K562 (cell line): Measurements from ENCODE around the gene ATP5PO. TPM values are rescaled to one million over a fixed set of nuclear protein-coding genes. Genes with fewer than 3 reads are reported as not detected.

ENCODE experiments used
- ATF2 ChIP-seq: sonication (generic); formaldehyde crosslinking; IDR thresholded peaks from 2 replicates; pipeline ENCODE4 v1.8.1; 2022; ENCODE audit warnings: missing genetic modification reagents
- ATF7 ChIP-seq: fragments of 450-650 bp; IDR thresholded peaks from 2 replicates; pipeline ENCODE4 v1.7.1; 2014; ENCODE audit warnings: mild to moderate bottlenecking, moderate library complexity
- ELF2 ChIP-seq: fragments of 250-450 bp; sonication (Bioruptor Pico); IDR thresholded peaks from 2 replicates; pipeline ENCODE4 v1.5.0; 2021; ENCODE audit warnings: mild to moderate bottlenecking
- GABPA ChIP-seq: fragments of 200-800 bp; sonication (Bioruptor generic); conservative IDR thresholded peaks from 2 replicates; pipeline ENCODE4 v1.6.1; 2016; ENCODE audit warnings: low read depth, missing genetic modification characterization, missing compliant biosample characterization
- HCFC1 ChIP-seq: IDR thresholded peaks from 2 replicates; pipeline ENCODE4 v1.6.1; 2012; ENCODE audit warnings: low read depth, low read length, improper control_type of control experiment
- HNRNPLL ChIP-seq: fragments of 200-400 bp; formaldehyde crosslinking; IDR thresholded peaks from 2 replicates; pipeline ENCODE4 v1.6.1; 2017; ENCODE audit warnings: low read length, low read depth, mild to moderate bottlenecking; ENCODE audit not compliant: poor library complexity, severe bottlenecking
- HSF4 ChIP-seq: fragments of 250-450 bp; sonication (Bioruptor Pico); IDR thresholded peaks from 2 replicates; pipeline ENCODE4 v2.1.2; 2022; ENCODE audit warnings: mild to moderate bottlenecking, moderate library complexity, borderline replicate concordance
- MAFK ChIP-seq: IDR thresholded peaks from 2 replicates; pipeline ENCODE4 v1.6.1; 2011; ENCODE audit warnings: low read length, improper control_type of control experiment
- NELFE ChIP-seq: IDR thresholded peaks from 2 replicates; pipeline ENCODE4 v1.6.1; 2011; ENCODE audit warnings: mild to moderate bottlenecking; ENCODE audit not compliant: insufficient read depth, insufficient read length
- NR2F6 ChIP-seq: fragments of 450-650 bp; formaldehyde crosslinking; IDR thresholded peaks from 2 replicates; pipeline ENCODE4 v1.4.0; 2020; ENCODE audit warnings: mild to moderate bottlenecking
- RAD21 ChIP-seq, 2 experiments: fragments of 250-450 bp in 1 of 2; fragments of 450-650 bp in 1 of 2; sonication (Bioruptor Pico) in 1 of 2; formaldehyde crosslinking in 1 of 2; IDR thresholded peaks in 1 of 2; conservative IDR thresholded peaks in 1 of 2; 2 replicates each; pipeline versions ENCODE4 v1.4.0 to v1.8.0; 2020 to 2022; ENCODE audit warnings: mild to moderate bottlenecking in 2 of 2, moderate library complexity in 1 of 2
- RBM25 ChIP-seq: fragments of 200-400 bp; formaldehyde crosslinking; IDR thresholded peaks from 2 replicates; pipeline ENCODE4 v1.6.1; 2018; ENCODE audit warnings: low read length, low read depth, moderate library complexity; ENCODE audit not compliant: severe bottlenecking
- RHOXF2B ChIP-seq: fragments of 250-450 bp; sonication (Bioruptor Pico); conservative IDR thresholded peaks from 2 replicates; pipeline ENCODE4 v1.5.1; 2021
- SRSF1 ChIP-seq: fragments of 200-400 bp; formaldehyde crosslinking; IDR thresholded peaks from 2 replicates; pipeline ENCODE4 v1.6.1; 2017; ENCODE audit warnings: mild to moderate bottlenecking, low read depth, low read length, moderate library complexity
- TAF9B ChIP-seq: fragments of 450-650 bp; IDR thresholded peaks from 2 replicates; pipeline ENCODE4 v1.6.1; 2018; ENCODE audit warnings: mild to moderate bottlenecking; ENCODE audit not compliant: partially characterized antibody
- ZBTB2 ChIP-seq: fragments of 450-650 bp; IDR thresholded peaks from 2 replicates; pipeline ENCODE4 v1.6.1; 2016; ENCODE audit warnings: antibody characterized with exemption
- ZFX ChIP-seq: sonication (generic); formaldehyde crosslinking; IDR thresholded peaks from 2 replicates; pipeline ENCODE4 v1.8.0; 2022; ENCODE audit warnings: mild to moderate bottlenecking, missing genetic modification reagents, moderate library complexity
- ZNF280B ChIP-seq: fragments of 250-450 bp; sonication (Bioruptor Pico); IDR thresholded peaks from 2 replicates; pipeline ENCODE4 v1.5.1; 2021; ENCODE audit warnings: mild to moderate bottlenecking
- ZNF644 ChIP-seq: fragments of 200-800 bp; sonication (Bioruptor generic); IDR thresholded peaks from 2 replicates; pipeline ENCODE4 v1.6.1; 2016; ENCODE audit warnings: low read depth, missing genetic modification characterization, missing compliant biosample characterization
- ZNF766 ChIP-seq: fragments of 200-800 bp; sonication (Bioruptor generic); conservative IDR thresholded peaks from 2 replicates; pipeline ENCODE4 v1.6.1; 2016; ENCODE audit warnings: missing genetic modification characterization, missing compliant biosample characterization
- ZNF785 ChIP-seq: fragments of 250-450 bp; sonication (Bioruptor Pico); IDR thresholded peaks from 2 replicates; pipeline ENCODE4 v1.4.0; 2020; ENCODE audit warnings: mild to moderate bottlenecking
- polyA plus RNA-seq, 8 experiments: library from polyadenylated mRNA; depleted of rRNA in 4 of 8; stranded (reverse) in 5 of 8; unstranded in 3 of 8; fragments of >200 nt; fragmentation: Nextera tagmentation in 2 of 8; fragmentation: Illumina TruSeq in 1 of 8; extraction: Ambion mirVana in 2 of 8; extraction: Trizol in 1 of 8; gene quantifications; 2 replicates each; pipeline versions ENCODE4 v1.2.1 to v1.2.3, GENCODE V29; 2011 to 2014; ENCODE audit warnings: inconsistent platforms in 1 of 8, missing spikeins in 1 of 8
- total RNA-seq, 7 experiments: library from RNA; depleted of rRNA in 6 of 7; stranded (reverse); fragments of >200 nt in 6 of 7; fragmentation: Illumina TruSeq in 2 of 7; extraction: Trizol in 2 of 7; gene quantifications; 2 replicates each; pipeline versions ENCODE4 v1.2.1 to v1.2.3, GENCODE V29; 2011 to 2021; ENCODE audit warnings: low replicate concordance in 1 of 7

Gene ATP5PO
- total and polyA plus RNA-seq, 9 of the 15 experiments (the other 6 are each of a cell fraction or from before 2014, with no cell fraction given) = 367 to 2,722 (median 808) TPM

GRCh38 chr21:33915368-33916199 lies at the start of gene ATP5PO (continued):
- no peak for TF ChIP-seq SRSF1
- no peak for TF ChIP-seq RBM25
- no peak for TF ChIP-seq ZNF280B (CRISPR knock-in tag)
- no peak for TF ChIP-seq ZNF785 (CRISPR knock-in tag)
- TF ChIP-seq ZFX (CRISPR knock-in tag) = peak; percentile 44
- 0 out of 4 replicates have a peak, but pooled peaks of 1 of the 2 experiments have one; percentile 2 for TF ChIP-seq RAD21 (CRISPR knock-in tag; conservative IDR thresholded peaks at IDR 0.05 in 1 of 2, IDR thresholded peaks at IDR 0.05 in 1 of 2)
- no peak for TF ChIP-seq MAFK
- peak; percentile 67; the same call in 1 of the 2 replicates for TF ChIP-seq NR2F6
- TF ChIP-seq ATF2 (CRISPR knock-in tag) = no peak
- peak; percentile 99 for TF ChIP-seq ZBTB2
- TF ChIP-seq HSF4 = no peak
- peak; percentile 100 for TF ChIP-seq HCFC1
- 0 out of 2 replicates have a peak, but pooled peaks have one; percentile 59 for TF ChIP-seq ZNF644 (tag)
- peak; percentile 46 for TF ChIP-seq HNRNPLL
- peak; percentile 94 for TF ChIP-seq TAF9B
- TF ChIP-seq ATF7 = peak; percentile 96
- no peak for TF ChIP-seq RHOXF2B
- TF ChIP-seq ZNF766 (CRISPR knock-in tag) = peak; percentile 78
- 0 out of 2 replicates have a peak, but pooled peaks have one; percentile 25 for TF ChIP-seq GABPA (tag)
- TF ChIP-seq ELF2 (CRISPR knock-in tag) = 0 out of 2 replicates have a peak, but pooled peaks have one; percentile 9
- no peak for TF ChIP-seq NELFE
